Endothelial cell of umbilical vein (primary cell): ENCODE measurements around the gene C15orf62. TPM values are rescaled to one million over a fixed set of nuclear protein-coding genes. Genes with fewer than 3 reads are reported as not detected.

Experiments
- BruUV-seq: library from RNA; stranded (reverse); fragments of 400-500 nt; replicated peaks from 2 replicates; lab custom pipeline; 2021; lab: Mats Ljungman, UMichigan
- CTCF ChIA-PET: fragments of 300-600, 350-600 bp; sonication (Branson Sonifier 250); formaldehyde crosslinking; loops from one replicate; lab custom pipeline; 2021; ENCODE audit warnings: antibody characterized with exemption, inconsistent platforms; lab: Charles Lee
- POLR2A ChIA-PET: fragments of 300-600, 350-600 bp; sonication (Branson Sonifier 250); formaldehyde crosslinking; loops from one replicate; lab custom pipeline; 2021; ENCODE audit warnings: antibody characterized with exemption, inconsistent platforms; lab: Charles Lee
- DNase-seq: peaks from one replicate; pipeline ENCODE4 v3.0.0-alpha.2; 2011; ENCODE audit warnings: low read depth, low spot score
- FAIRE-seq: peaks from 2 replicates; lab custom pipeline; 2011; peaks lifted over from hg19 to GRCh38; lab: Jason Lieb, UNC
- H2AFZ ChIP-seq: 2 replicates; pipeline ENCODE4 v1.6.0; 2012; ENCODE audit warnings: low read depth, low read length, control low read depth, inconsistent platforms
- H3K27ac ChIP-seq: 2 replicates; pipeline ENCODE4 v1.5.1; 2011; ENCODE audit warnings: low read depth, mild to moderate bottlenecking, control low read depth, low read length, moderate library complexity; ENCODE audit not compliant: insufficient read depth
- H3K27me3 ChIP-seq, 2 experiments: 2 replicates each; pipeline versions ENCODE4 v1.6.0 to v1.6.1; 2011; ENCODE audit warnings: low read length in 2 of 2, mixed read lengths in 1 of 2; ENCODE audit not compliant: control insufficient read depth in 2 of 2, insufficient read depth in 2 of 2
- H3K36me3 ChIP-seq, 2 experiments: 2 replicates in 1 of 2; 3 replicates in 1 of 2; pipeline ENCODE4 v1.5.1; 2011; ENCODE audit warnings: low read length in 2 of 2, mild to moderate bottlenecking in 1 of 2, moderate library complexity in 1 of 2; ENCODE audit not compliant: control insufficient read depth in 2 of 2, insufficient read depth in 2 of 2; ENCODE audit errors: extremely low read depth in 1 of 2
- H3K4me1 ChIP-seq: 3 replicates; pipeline ENCODE4 v1.5.1; 2011; ENCODE audit warnings: mild to moderate bottlenecking, low read length; ENCODE audit not compliant: control insufficient read depth, insufficient read depth; ENCODE audit errors: extremely low read depth
- H3K4me2 ChIP-seq: 2 replicates; pipeline ENCODE4 v1.6.1; 2011; ENCODE audit warnings: low read length, control low read depth, mixed read lengths; ENCODE audit not compliant: insufficient read depth
- H3K4me3 ChIP-seq, 3 experiments: fragments of 200-600 bp in 1 of 3; sonication (generic), shearing (Covaris generic) in 1 of 3; replicated peaks in 1 of 3; 2 replicates each; pipeline ENCODE4 v1.5.1; 2011 to 2016; ENCODE audit warnings: control low read depth in 3 of 3, low read length in 3 of 3, mild to moderate bottlenecking in 2 of 3, inconsistent platforms in 1 of 3, low read depth in 1 of 3, moderate library complexity in 1 of 3; ENCODE audit not compliant: insufficient read depth in 1 of 3
- H3K79me2 ChIP-seq: 2 replicates; pipeline ENCODE4 v1.6.0; 2012; ENCODE audit warnings: low read length, inconsistent platforms; ENCODE audit not compliant: control insufficient read depth, insufficient read depth
- H3K9ac ChIP-seq: replicated peaks from 2 replicates; pipeline ENCODE3; 2011; ENCODE audit warnings: low read length, control low read depth; ENCODE audit not compliant: insufficient read depth; ENCODE audit errors: extremely low read depth
- H3K9me1 ChIP-seq: replicated peaks from 3 replicates; pipeline ENCODE4 v1.6.0; 2011; ENCODE audit warnings: mild to moderate bottlenecking, low read length; ENCODE audit not compliant: control insufficient read depth, insufficient read depth; ENCODE audit errors: extremely low read depth
- H3K9me3 ChIP-seq: replicated peaks from 2 replicates; pipeline ENCODE4 v1.5.1; 2012; ENCODE audit warnings: low read length, inconsistent platforms; ENCODE audit not compliant: control insufficient read depth, insufficient read depth
- H4K20me1 ChIP-seq: replicated peaks from 2 replicates; pipeline ENCODE3; 2011; ENCODE audit warnings: mild to moderate bottlenecking, low read length; ENCODE audit not compliant: control insufficient read depth, insufficient read depth; ENCODE audit errors: extremely low read depth
- CTCF ChIP-seq, 2 donors: IDR thresholded peaks; 1 replicate in 1 of 2; 2 replicates in 1 of 2; pipeline ENCODE4 v1.5.1; 2011; ENCODE audit warnings: low read length in 2 of 2, mild to moderate bottlenecking in 2 of 2, moderate library complexity in 2 of 2, control low read depth in 1 of 2, inconsistent platforms in 1 of 2, low read depth in 1 of 2; ENCODE audit not compliant: insufficient read depth in 1 of 2; ENCODE audit errors: extremely low read depth in 1 of 2
- EZH2 ChIP-seq: IDR thresholded peaks from 2 replicates; pipeline ENCODE4 v1.6.1; 2012; ENCODE audit warnings: borderline replicate concordance, low read depth, mild to moderate bottlenecking, moderate library complexity, low read length, inconsistent platforms; ENCODE audit not compliant: severe bottlenecking
- GATA2 ChIP-seq: IDR thresholded peaks from 2 replicates; pipeline ENCODE4 v1.7.0; 2011; ENCODE audit warnings: low read depth, mild to moderate bottlenecking, moderate library complexity, mixed read lengths, low read length; ENCODE audit not compliant: insufficient read length, insufficient read depth
- JUN ChIP-seq: IDR thresholded peaks from 2 replicates; pipeline ENCODE4 v1.6.1; 2011; ENCODE audit warnings: borderline replicate concordance, low read depth; ENCODE audit not compliant: insufficient read length, insufficient read depth
- MAX ChIP-seq: IDR thresholded peaks from 2 replicates; pipeline ENCODE4 v1.6.1; 2011; ENCODE audit not compliant: insufficient read depth, insufficient read length
- POLR2AphosphoS5 ChIP-seq: IDR thresholded peaks from 2 replicates; pipeline ENCODE4 v1.6.1; 2012; ENCODE audit warnings: low read depth, mild to moderate bottlenecking, control low read depth, low read length, moderate library complexity; ENCODE audit not compliant: insufficient read depth
- dilution Hi-C: fragments of 300-500 bp; cut with MboI; formaldehyde crosslinking; loops from one replicate; pipeline ENCODE4 v1.15.0; 2019; ENCODE audit warnings: low sequenced_read_pairs; ENCODE audit not compliant: extremely low pct_ligation_motif_present
- intact Hi-C: fragments of 100-400 bp; cut with micrococcal nuclease; formaldehyde crosslinking; loops from one replicate; pipeline ENCODE4 v1.10.0; 2022
- polyA plus RNA-seq, 4 experiments: library from polyadenylated mRNA; depleted of rRNA in 3 of 4; stranded (reverse) in 3 of 4; unstranded in 1 of 4; fragments of >200 nt; gene quantifications; 2 replicates each; pipeline versions ENCODE4 v1.2.1 to v1.2.3, GENCODE V29; 2011 to 2012; ENCODE audit warnings: missing spikeins in 1 of 4
- total RNA-seq: library from RNA; stranded (reverse); gene quantifications from 2 replicates; pipeline ENCODE4 v1.2.3, GENCODE V29; 2021

Gene C15orf62
- total and polyA plus RNA-seq, 2 donors (not counting 3 experiments of a cell fraction or from before 2014, with no cell fraction given): 0.12 to 0.38 TPM

- Histone ChIP-seq H3K27me3 (no peaks in the 10 kb centered on the region), H3K9me1 (no peaks in the 10 kb centered on the region), H2AFZ (no peak overlapping the region), H3K36me3 (no peaks in the 10 kb centered on the region), H3K9me3 (no peaks in the 10 kb centered on the region), H3K4me2 (no peak overlapping the region), H3K4me1 (peaks cover 21% of the 10 kb centered on the region), H4K20me1 (no peaks in the 10 kb centered on the region), H3K79me2 (no peaks in the 10 kb centered on the region), H3K27ac (no peak overlapping the region), H3K4me3 (no peak overlapping the region), H3K9ac (no peak overlapping the region)
- intact Hi-C loops (no loop called here), dilution Hi-C loops (no loop called here)
- no TSS peak for BruUV-seq
- FAIRE-seq (no peak), DNase-seq (no peak)
- ChIA-PET POLR2A (no interaction called here), CTCF (interaction anchor here (1.6 kb wide), 1 partner anchor 27 kb away, joined by 3 read pairs; no protein-coding TSS in a partner anchor)
- no peak for TF ChIP-seq GATA2
- no peak for TF ChIP-seq MAX
- no peak for TF ChIP-seq JUN
- no peak for TF ChIP-seq CTCF (IDR thresholded peaks at IDR 0.05; ENCODE audit: extremely low read depth in 1 of 2, insufficient read depth in 1 of 2, low read depth in 1 of 2, low read length in 2 of 2)
- TF ChIP-seq POLR2AphosphoS5: no peak
- no peak for TF ChIP-seq EZH2
Observed at GRCh38 chr15:40759961-40760360, 9.8 kb upstream of the C15orf62 start.
